HCT116 (cell line): ENCODE data around the gene PRR14.

Experiments used
- ATF3 ChIP-seq: IDR thresholded peaks from 2 replicates; pipeline ENCODE4 v1.6.1; 2012
- CTCF ChIP-seq, 3 experiments: fragments of 200-600 bp in 1 of 3; sonication (generic) in 1 of 3; IDR thresholded peaks in 2 of 3; conservative IDR thresholded peaks in 1 of 3; 2 replicates each; pipeline ENCODE4 v1.5.1; 2012 to 2017; ENCODE audit warnings: low read depth in 2 of 3, low read length in 2 of 3, antibody characterized with exemption in 1 of 3, borderline replicate concordance in 1 of 3, control low read depth in 1 of 3, mild to moderate bottlenecking in 1 of 3, mixed read lengths in 1 of 3, mixed run types in 1 of 3, moderate library complexity in 1 of 3; ENCODE audit not compliant: insufficient read depth in 1 of 3

- TF ChIP-seq ATF3: no peak
- TF ChIP-seq CTCF (IDR thresholded peaks at IDR 0.05 in 2 of 3, conservative IDR thresholded peaks at IDR 0.05 in 1 of 3; ENCODE audit: borderline replicate concordance in 1 of 3, insufficient read depth in 1 of 3, low read depth in 2 of 3, low read length in 2 of 3): no peak
Measured at GRCh38 chr16:30688701-30689100, 37.9 kb downstream of the PRR14 start.
